ENCODE measurements around the gene TRIP6.

TRIP6 gene

DNA sequence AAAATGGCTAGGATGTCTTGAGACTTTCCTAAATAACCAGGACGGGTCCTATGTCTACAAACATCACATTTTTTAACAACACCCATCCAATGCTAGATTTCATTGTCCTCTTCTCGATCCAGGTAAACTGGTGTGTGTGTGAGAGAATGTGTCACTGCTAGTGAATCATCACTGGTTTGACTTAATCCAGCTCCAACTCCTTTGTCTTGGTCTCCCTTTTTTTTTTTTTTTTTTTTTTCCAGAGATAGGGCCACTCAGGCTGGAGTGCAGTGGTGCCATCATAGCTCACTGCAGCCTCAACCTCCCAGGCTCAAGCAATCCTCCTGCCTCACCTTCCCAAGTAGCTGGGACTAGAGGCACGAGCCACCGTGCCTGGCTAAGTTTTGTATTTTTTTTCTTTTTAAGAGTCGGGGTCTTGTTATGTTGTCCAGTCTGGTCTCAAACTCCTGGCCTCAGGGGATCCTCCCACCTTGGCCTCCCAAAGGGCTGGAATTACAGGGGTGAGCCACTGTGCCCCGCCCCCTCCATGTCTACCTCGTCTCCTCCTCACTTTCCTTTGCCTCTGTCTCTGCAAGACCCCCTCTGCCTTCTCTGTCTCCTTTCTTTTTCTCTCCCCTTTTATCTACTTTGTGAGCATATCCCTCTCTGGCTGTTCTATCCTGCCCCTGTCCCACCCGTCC lies 24.5 kb downstream of the TRIP6 start:
- no peak overlapping the region for H3K4me3 ChIP-seq (replicated peaks in 1 of 2; ENCODE audit: low read depth in 2 of 2, low read length in 2 of 2)
- peak in 1 of 2 donors; percentile 66 for DNase-seq (ENCODE audit: low read depth in 2 of 2)
- TF ChIP-seq, protein P1, sequence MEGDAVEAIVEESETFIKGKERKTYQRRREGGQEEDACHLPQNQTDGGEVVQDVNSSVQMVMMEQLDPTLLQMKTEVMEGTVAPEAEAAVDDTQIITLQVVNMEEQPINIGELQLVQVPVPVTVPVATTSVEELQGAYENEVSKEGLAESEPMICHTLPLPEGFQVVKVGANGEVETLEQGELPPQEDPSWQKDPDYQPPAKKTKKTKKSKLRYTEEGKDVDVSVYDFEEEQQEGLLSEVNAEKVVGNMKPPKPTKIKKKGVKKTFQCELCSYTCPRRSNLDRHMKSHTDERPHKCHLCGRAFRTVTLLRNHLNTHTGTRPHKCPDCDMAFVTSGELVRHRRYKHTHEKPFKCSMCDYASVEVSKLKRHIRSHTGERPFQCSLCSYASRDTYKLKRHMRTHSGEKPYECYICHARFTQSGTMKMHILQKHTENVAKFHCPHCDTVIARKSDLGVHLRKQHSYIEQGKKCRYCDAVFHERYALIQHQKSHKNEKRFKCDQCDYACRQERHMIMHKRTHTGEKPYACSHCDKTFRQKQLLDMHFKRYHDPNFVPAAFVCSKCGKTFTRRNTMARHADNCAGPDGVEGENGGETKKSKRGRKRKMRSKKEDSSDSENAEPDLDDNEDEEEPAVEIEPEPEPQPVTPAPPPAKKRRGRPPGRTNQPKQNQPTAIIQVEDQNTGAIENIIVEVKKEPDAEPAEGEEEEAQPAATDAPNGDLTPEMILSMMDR (IDR thresholded peaks at IDR 0.05; ENCODE audit: low read depth, low read length), result no peak

DNA sequence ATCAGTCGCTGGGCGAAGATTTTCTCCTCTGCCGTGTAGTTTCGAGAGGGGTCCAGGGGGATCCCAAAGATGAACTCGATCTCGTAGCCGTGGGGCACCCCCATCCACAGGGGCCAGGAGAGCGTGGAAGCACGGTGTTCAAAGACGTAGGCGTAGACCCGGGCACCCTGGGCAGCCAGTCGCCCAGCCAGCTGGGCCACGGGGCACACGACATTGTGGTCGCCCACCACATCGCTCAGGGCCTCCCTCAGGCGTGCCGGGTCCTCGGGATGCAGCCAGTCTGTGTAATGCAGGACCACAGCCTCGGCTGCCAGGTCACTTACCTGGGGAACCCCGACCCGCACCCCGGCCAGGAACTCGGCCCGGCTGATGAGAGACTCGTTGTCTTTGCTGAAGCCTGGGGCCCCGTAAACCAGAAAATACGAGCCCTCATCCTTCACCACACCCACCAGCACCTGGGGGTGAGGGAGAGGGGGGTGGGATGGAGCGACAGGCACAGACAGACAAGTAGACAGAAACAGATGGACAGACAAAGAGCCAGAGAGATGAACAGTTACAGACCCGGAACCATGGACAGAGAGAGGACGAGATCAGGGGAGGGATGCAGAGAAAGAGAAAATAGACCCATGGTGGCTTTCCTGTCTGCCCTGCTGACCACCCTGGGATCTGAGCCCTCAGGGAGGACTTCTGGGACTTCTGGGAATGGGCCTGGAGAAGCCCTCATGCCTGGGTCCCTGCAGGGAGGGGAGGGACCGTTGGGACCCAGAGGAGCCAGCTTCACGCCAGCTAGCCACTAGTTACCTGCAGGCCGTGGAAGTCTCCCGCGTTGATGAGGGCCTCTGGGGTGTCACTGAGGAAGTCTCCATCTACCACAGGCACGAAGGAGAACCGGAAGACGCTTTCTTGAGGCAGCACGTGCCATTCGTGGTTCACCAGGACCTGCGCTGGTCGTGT lies 25.5 kb downstream of the TRIP6 start:
- no peak for DNase-seq (ENCODE audit: low read depth in 2 of 2)

DNA sequence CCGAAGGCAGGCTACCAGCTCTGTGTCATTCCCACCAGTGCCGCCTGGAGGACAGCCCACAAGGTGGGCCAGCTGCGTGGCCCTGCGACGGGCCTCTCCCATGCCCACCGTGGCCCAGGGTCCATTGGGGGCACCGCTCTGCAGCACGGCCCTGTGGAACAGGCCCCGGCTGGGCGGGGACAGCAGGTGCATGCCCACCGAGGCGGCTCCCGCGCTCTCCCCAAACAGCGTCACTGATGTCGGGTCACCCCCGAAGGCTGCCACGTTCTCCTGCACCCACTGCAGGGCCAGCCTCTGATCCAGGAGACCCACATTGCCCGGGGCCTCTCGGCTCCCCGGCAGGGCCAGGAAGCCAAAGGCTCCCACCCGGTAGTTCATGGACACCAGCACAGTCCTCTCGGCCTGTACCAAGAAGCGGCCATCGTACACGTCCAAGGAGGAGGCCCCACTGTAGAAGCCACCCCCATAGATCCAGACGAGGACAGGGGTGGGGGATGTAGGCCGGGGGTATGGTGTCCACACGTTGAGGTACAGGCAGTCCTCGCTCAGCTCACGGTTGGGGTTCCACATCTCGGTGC lies 26.2 kb downstream of the TRIP6 start:
- no peak for DNase-seq (ENCODE audit: low read depth in 2 of 2)
- TF ChIP-seq, protein P1 (IDR thresholded peaks at IDR 0.05; ENCODE audit: low read depth, low read length), result no peak
- no peak overlapping the region for H3K4me3 ChIP-seq (replicated peaks in 1 of 2; ENCODE audit: low read depth in 2 of 2, low read length in 2 of 2)

More for the DNA sequence above, 25.5 kb downstream of the TRIP6 start:
- TF ChIP-seq, protein P1 (IDR thresholded peaks at IDR 0.05; ENCODE audit: low read depth, low read length), result no peak
- H3K4me3 ChIP-seq (replicated peaks in 1 of 2; ENCODE audit: low read depth in 2 of 2, low read length in 2 of 2), result no peak overlapping the region

DNA sequence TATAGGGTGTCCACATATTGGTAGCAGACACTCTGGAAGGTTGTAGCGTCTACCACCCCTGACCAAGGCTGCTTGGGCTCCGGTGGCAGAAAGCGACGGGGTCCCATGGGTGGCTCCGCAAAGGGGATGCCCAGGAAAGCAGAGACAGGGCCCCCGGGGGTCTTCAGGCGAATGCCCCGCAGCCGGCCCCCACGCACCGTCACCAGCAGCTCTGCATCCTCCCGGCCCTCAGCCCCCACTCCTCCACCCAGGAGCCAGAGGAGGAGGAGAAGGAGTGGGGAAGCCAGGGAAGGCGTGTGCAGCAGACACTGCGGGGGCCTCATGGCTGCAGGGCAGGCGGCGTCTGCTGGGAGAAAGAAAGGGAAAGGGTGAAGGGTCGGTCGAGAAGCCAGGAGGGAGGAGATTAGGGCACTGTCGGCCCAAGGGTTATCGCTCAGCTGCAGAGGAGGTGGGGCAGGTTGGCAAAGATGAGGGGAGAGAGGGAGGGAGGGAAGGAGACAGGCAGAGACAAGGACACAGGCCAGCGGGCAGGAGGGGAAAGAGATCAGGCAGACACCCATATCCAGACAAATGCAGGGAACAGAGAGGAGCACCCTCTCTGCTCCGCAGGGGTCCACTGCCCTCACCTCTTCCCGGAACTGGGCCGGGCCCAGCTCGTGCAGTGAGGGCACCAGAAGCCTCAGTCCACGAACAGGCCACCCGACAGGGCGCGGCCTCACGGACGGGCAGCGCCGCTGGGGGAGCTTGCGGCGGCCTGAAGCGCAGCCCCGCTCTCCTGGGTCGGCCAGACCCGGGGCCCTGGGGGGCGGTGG lies 26.9 kb downstream of the TRIP6 start:
- TF ChIP-seq, protein P1 (IDR thresholded peaks at IDR 0.05; ENCODE audit: low read depth, low read length), result no peak
- DNase-seq (ENCODE audit: low read depth in 2 of 2), result no peak
- H3K4me3 ChIP-seq (replicated peaks in 1 of 2; ENCODE audit: low read depth in 2 of 2, low read length in 2 of 2), result no peak overlapping the region

DNA sequence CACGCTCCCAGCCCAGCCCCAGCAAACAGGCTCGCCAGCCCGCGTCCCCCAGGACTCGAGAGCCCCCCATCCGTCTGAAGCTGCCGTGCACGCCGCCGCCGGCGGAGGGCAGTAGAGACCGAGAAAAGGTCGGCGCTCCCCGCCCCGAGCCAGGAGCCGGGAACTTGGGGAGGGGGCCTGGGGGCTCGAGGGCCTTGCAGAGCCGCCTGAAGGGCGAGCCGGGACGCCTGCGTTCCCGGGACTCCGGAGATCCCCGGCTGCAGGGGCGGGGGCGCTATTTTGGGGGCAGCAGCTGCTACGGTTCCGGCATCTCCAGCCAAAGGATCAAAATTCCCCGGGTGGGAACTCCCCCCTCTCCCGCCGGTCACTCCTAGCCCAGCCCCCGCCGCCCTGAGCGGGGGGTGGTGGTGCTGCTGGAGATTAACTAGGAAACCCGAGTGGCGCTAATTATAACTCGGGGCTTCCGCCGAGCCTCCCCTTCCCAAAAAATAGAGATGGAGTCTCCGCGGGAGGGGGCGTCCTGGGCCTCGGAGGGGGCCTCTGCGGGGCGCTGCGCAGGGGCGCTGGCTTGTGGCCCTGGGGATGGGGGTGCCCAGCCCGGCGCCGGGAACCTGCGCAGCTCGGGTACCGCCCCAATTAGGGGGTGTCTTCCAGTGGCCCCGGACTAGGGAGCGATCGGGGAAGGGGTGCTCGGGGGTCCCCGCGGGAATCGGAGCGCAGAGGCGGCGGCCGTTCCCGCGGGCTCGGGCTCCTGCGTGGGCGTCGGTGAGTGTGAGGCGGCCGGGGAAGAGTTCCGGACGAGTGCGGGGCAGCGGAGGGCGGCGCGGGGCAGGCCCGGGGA lies 27.9 kb downstream of the TRIP6 start:
- TF ChIP-seq, protein P1 (IDR thresholded peaks at IDR 0.05; ENCODE audit: low read depth, low read length), result peak; percentile 82
- peak overlapping the region; percentile 40 to 44 for H3K4me3 ChIP-seq (replicated peaks in 1 of 2; ENCODE audit: low read depth in 2 of 2, low read length in 2 of 2)
- DNase-seq (ENCODE audit: low read depth in 2 of 2), result no peak

Measured in cardiac fibroblast (primary cell).